HepG2 (cell line): ENCODE results near the gene RDH8. TPM values are rescaled to one million over a fixed set of nuclear protein-coding genes. Genes with fewer than 3 reads are reported as not detected.
A peak's percentile ranks its signal among the peaks of the same experiment; 100 is the strongest.

Experiments
- ATAC-seq: fragments of 200-7000 bp; cut with Tn5 transposase; 3 replicates; pipeline ENCODE4 v1.9.1; 2020; ENCODE audit warnings: mild to moderate bottlenecking, moderate library complexity
- BruUV-seq: library from RNA; stranded (reverse); fragments of 400-500 nt; replicated peaks from 2 replicates; lab custom pipeline; 2021; lab: Mats Ljungman, UMichigan
- CTCF ChIA-PET: fragments of 300-600 bp; formaldehyde crosslinking; extraction: SDS; loops from one replicate; lab custom pipeline; 2021; ENCODE audit warnings: low total read pairs, inconsistent platforms, low intra/inter-chr PET ratio; lab: Yijun Ruan, JAX
- POLR2A ChIA-PET: fragments of 350-600 bp; sonication (Branson Sonifier 250); formaldehyde crosslinking; loops from one replicate; lab custom pipeline; 2020; ENCODE audit warnings: antibody characterized with exemption, inconsistent platforms; lab: Yijun Ruan, JAX
- DNase-seq: peaks from one replicate; pipeline ENCODE4 v3.0.0-alpha.2; 2015; ENCODE audit warnings: low spot score
- FAIRE-seq: peaks from 3 replicates; lab custom pipeline; 2011; peaks lifted over from hg19 to GRCh38; lab: Jason Lieb, UNC
- H2AFZ ChIP-seq: one replicate; pipeline ENCODE4 v1.6.1; 2011; ENCODE audit warnings: low read length, inconsistent platforms
- H3K27ac ChIP-seq: fragments of 300-600 bp; 3 replicates; pipeline ENCODE4 v1.8.0; 2011; ENCODE audit warnings: mixed run types, mild to moderate bottlenecking, mixed read lengths, low read length, inconsistent platforms; ENCODE audit not compliant: insufficient read depth; ENCODE audit errors: extremely low read length
- H3K27me3 ChIP-seq, 2 experiments: fragments of 200-600 bp in 1 of 2; 2 replicates in 1 of 2; 3 replicates in 1 of 2; pipeline versions ENCODE4 v1.6.0 to v1.8.0; 2011; ENCODE audit warnings: low read length in 2 of 2, mild to moderate bottlenecking in 2 of 2, moderate library complexity in 2 of 2, inconsistent platforms in 1 of 2; ENCODE audit not compliant: insufficient read depth in 2 of 2, control insufficient read depth in 1 of 2
- H3K36me3 ChIP-seq, 2 experiments: fragments of 200-600 bp in 1 of 2; replicated peaks in 1 of 2; 2 replicates in 1 of 2; 3 replicates in 1 of 2; pipeline versions ENCODE4 v1.5.1 to v1.8.0; 2011; ENCODE audit warnings: low read length in 2 of 2, inconsistent platforms in 1 of 2; ENCODE audit not compliant: insufficient read depth in 2 of 2, control insufficient read depth in 1 of 2
- H3K4me1 ChIP-seq: 2 replicates; pipeline ENCODE4 v1.5.1; 2012; ENCODE audit warnings: low read length, inconsistent platforms; ENCODE audit not compliant: insufficient read depth
- H3K4me2 ChIP-seq: 2 replicates; pipeline ENCODE4 v1.6.0; 2011; ENCODE audit warnings: low read depth, low read length, inconsistent platforms
- H3K4me3 ChIP-seq, 3 experiments: fragments of 200-600 bp in 1 of 3; sonication (generic), shearing (Covaris generic) in 1 of 3; replicated peaks in 1 of 3; 2 replicates each; pipeline ENCODE4 v1.5.1; 2011 to 2016; ENCODE audit warnings: low read length in 3 of 3, inconsistent platforms in 2 of 3, low read depth in 2 of 3, mild to moderate bottlenecking in 2 of 3, control low read depth in 1 of 3, mixed read lengths in 1 of 3; ENCODE audit not compliant: insufficient read depth in 1 of 3
- H3K79me2 ChIP-seq: one replicate; pipeline ENCODE4 v1.6.1; 2011; ENCODE audit warnings: low read length, inconsistent platforms; ENCODE audit not compliant: insufficient read depth
- H3K9ac ChIP-seq: 2 replicates; pipeline ENCODE4 v1.6.0; 2011; ENCODE audit warnings: mild to moderate bottlenecking, low read depth, low read length, inconsistent platforms; ENCODE audit not compliant: insufficient read depth
- H3K9me3 ChIP-seq: 2 replicates; pipeline ENCODE4 v1.5.1; 2012; ENCODE audit warnings: mild to moderate bottlenecking, low read length
- H4K20me1 ChIP-seq: 2 replicates; pipeline ENCODE4 v1.6.0; 2011; ENCODE audit warnings: inconsistent platforms, mild to moderate bottlenecking, low read length, moderate library complexity; ENCODE audit not compliant: insufficient read depth
- CEBPB ChIP-seq: IDR thresholded peaks from 2 replicates; pipeline ENCODE4 v1.6.1; 2011; ENCODE audit warnings: low read depth, low read length, improper control_type of control experiment, borderline replicate concordance
- E2F5 ChIP-seq: sonication (generic); formaldehyde crosslinking; conservative IDR thresholded peaks from 2 replicates; pipeline ENCODE4 v1.4.0; 2020; ENCODE audit warnings: missing genetic modification reagents
- KLF13 ChIP-seq: sonication (generic); formaldehyde crosslinking; IDR thresholded peaks from 2 replicates; pipeline ENCODE4 v1.4.0; 2020; ENCODE audit warnings: mild to moderate bottlenecking, missing genetic modification reagents
- MBD4 ChIP-seq: IDR thresholded peaks from 2 replicates; pipeline ENCODE4 v1.6.1; 2012; ENCODE audit warnings: low read length, inconsistent platforms, borderline replicate concordance
- PLRG1 ChIP-seq: fragments of 450-650 bp; conservative IDR thresholded peaks from 2 replicates; pipeline ENCODE4 v1.6.1; 2016
- TCF12 ChIP-seq, 2 experiments: fragments of 450-650 bp in 1 of 2; sonication (generic) in 1 of 2; formaldehyde crosslinking in 1 of 2; IDR thresholded peaks; 2 replicates each; pipeline versions ENCODE4 v1.6.1 to v1.8.0; 2017 to 2022; ENCODE audit warnings: antibody characterized with exemption in 1 of 2, mild to moderate bottlenecking in 1 of 2, missing genetic modification reagents in 1 of 2, moderate library complexity in 1 of 2
- TOE1 ChIP-seq: sonication (generic); formaldehyde crosslinking; IDR thresholded peaks from 2 replicates; pipeline ENCODE4 v1.4.0; 2020; ENCODE audit warnings: mild to moderate bottlenecking, missing genetic modification reagents
- ZNF253 ChIP-seq: sonication (generic); formaldehyde crosslinking; IDR thresholded peaks from 2 replicates; pipeline ENCODE4 v1.8.0; 2022; ENCODE audit warnings: mild to moderate bottlenecking, missing genetic modification reagents, borderline replicate concordance
- ZNF30 ChIP-seq: sonication (generic); formaldehyde crosslinking; IDR thresholded peaks from 2 replicates; pipeline ENCODE4 v1.5.0; 2020; ENCODE audit warnings: mild to moderate bottlenecking, missing genetic modification reagents
- ZNF350 ChIP-seq: sonication (generic); formaldehyde crosslinking; IDR thresholded peaks from 2 replicates; pipeline ENCODE4 v1.4.0; 2020; ENCODE audit warnings: mild to moderate bottlenecking, low read depth, missing genetic modification reagents, borderline replicate concordance
- WGBS: methylation state at CpG from one replicate; pipeline ENCODE4 v1.1.6; 2017; ENCODE audit warnings: low lambda C conversion rate; 5-methylcytosine and 5-hydroxymethylcytosine counted together
- in situ Hi-C: cut with HindIII; loops from 2 replicates; pipeline ENCODE4 v1.10.0; 2017; ENCODE audit warnings: low pct_unique_long_range_greater_than_20kb; ENCODE audit not compliant: extremely low pct_ligation_motif_present
- intact Hi-C: fragments of 100-400 bp; cut with micrococcal nuclease; formaldehyde crosslinking; loops from one replicate; pipeline ENCODE4 v1.10.0; 2022; ENCODE audit not compliant: unreplicated experiment
- polyA plus RNA-seq, 8 experiments: library from polyadenylated mRNA; depleted of rRNA in 3 of 8; stranded (reverse) in 7 of 8; unstranded in 1 of 8; fragments of >200 nt; fragmentation: Illumina TruSeq in 4 of 8; extraction: Trizol in 4 of 8; gene quantifications; 2 replicates each; pipeline versions ENCODE4 v1.2.1 to v1.2.3, GENCODE V29; 2011 to 2016; ENCODE audit warnings: low read depth in 4 of 8, missing spikeins in 1 of 8, mixed read lengths in 1 of 8; ENCODE audit not compliant: insufficient read depth in 1 of 8
- total RNA-seq, 5 experiments: library from RNA; depleted of rRNA; stranded (reverse); fragments of >200 nt; fragmentation: Illumina TruSeq; extraction: Trizol; gene quantifications; 2 replicates each; pipeline ENCODE4 v1.2.3, GENCODE V29; 2016; ENCODE audit warnings: low read depth in 1 of 5
- TF ChIP-seq, protein P1 (sequence below): sonication (generic); formaldehyde crosslinking; IDR thresholded peaks from 2 replicates; pipeline ENCODE4 v1.8.0; 2022; ENCODE audit warnings: mild to moderate bottlenecking, missing genetic modification reagents, borderline replicate concordance
- TF ChIP-seq, protein P2 (sequence below): fragments of 450-650 bp; IDR thresholded peaks from 2 replicates; pipeline ENCODE4 v1.6.1; 2016

RDH8 gene
- total and polyA plus RNA-seq, 2 of the 13 experiments (the other 11 are each of a cell fraction or from before 2014, with no cell fraction given): not detected

GRCh38 chr19:10009714-10010224 is 3.5 kb upstream of the RDH8 start:
- Histone ChIP-seq H3K79me2 (no peaks in the 10 kb centered on the region), H4K20me1 (0 out of 2 replicates have a peak, but pooled peaks cover 2% of the 10 kb centered on the region), H3K4me3 (no peak overlapping the region), H3K36me3 (no peaks in the 10 kb centered on the region), H3K4me1 (no peaks in the 10 kb centered on the region), H3K9me3 (no peaks in the 10 kb centered on the region), H3K27ac (no peak overlapping the region), H3K9ac (no peak overlapping the region), H3K4me2 (no peak overlapping the region), H2AFZ (no peak overlapping the region), H3K27me3 (peaks cover 2 to 38% of the 10 kb centered on the region in 2 experiments)
- POLR2A ChIA-PET: no interaction called here
- 0 out of 3 replicates have a peak, but pooled peaks have one; percentile 20 for ATAC-seq
- in situ Hi-C loops: no loop called here
- no TSS peak for BruUV-seq
- 22% methylated on average over 20 of the region's 22 CpGs for WGBS
- no peak for DNase-seq
- intact Hi-C loops: no loop called here
- CTCF ChIA-PET: no interaction called here
- no peak for TF ChIP-seq TOE1 (CRISPR knock-in tag)
- TF ChIP-seq E2F5 (CRISPR knock-in tag): no peak
- TF ChIP-seq, protein P1, sequence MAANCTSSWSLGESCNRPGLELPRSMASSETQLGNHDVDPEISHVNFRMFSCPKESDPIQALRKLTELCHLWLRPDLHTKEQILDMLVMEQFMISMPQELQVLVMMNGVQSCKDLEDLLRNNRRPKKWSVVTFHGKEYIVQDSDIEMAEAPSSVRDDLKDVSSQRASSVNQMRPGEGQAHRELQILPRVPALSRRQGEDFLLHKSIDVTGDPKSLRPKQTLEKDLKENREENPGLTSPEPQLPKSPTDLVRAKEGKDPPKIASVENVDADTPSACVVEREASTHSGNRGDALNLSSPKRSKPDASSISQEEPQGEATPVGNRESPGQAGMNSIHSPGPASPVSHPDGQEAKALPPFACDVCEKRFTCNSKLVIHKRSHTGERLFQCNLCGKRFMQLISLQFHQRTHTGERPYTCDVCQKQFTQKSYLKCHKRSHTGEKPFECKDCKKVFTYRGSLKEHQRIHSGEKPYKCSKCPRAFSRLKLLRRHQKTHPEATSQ (CRISPR knock-in tag): no peak
- TF ChIP-seq, protein P2, sequence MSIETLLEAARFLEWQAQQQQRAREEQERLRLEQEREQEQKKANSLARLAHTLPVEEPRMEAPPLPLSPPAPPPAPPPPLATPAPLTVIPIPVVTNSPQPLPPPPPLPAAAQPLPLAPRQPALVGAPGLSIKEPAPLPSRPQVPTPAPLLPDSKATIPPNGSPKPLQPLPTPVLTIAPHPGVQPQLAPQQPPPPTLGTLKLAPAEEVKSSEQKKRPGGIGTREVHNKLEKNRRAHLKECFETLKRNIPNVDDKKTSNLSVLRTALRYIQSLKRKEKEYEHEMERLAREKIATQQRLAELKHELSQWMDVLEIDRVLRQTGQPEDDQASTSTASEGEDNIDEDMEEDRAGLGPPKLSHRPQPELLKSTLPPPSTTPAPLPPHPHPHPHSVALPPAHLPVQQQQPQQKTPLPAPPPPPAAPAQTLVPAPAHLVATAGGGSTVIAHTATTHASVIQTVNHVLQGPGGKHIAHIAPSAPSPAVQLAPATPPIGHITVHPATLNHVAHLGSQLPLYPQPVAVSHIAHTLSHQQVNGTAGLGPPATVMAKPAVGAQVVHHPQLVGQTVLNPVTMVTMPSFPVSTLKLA: peak; percentile 83
- no peak for TF ChIP-seq ZNF30
- 0 out of 2 replicates have a peak, but pooled peaks have one; percentile 4 for TF ChIP-seq CEBPB
- no peak for TF ChIP-seq ZNF253
- TF ChIP-seq TCF12 (IDR thresholded peaks at IDR 0.05): no peak
- no peak for TF ChIP-seq TCF12 (CRISPR knock-in tag; IDR thresholded peaks at IDR 0.05)
- no peak for TF ChIP-seq PLRG1
- no peak for TF ChIP-seq KLF13 (CRISPR knock-in tag)
- TF ChIP-seq ZNF350 (CRISPR knock-in tag): no peak
- no peak for TF ChIP-seq MBD4
- no peak for FAIRE-seq
